ENCODE results near the gene ATP8B3. TPM values are rescaled to one million over a fixed set of nuclear protein-coding genes. Genes with fewer than 3 reads are reported as not detected.

ATP8B3 gene
- polyA plus RNA-seq, 1 donor: 0.51 TPM

DNA sequence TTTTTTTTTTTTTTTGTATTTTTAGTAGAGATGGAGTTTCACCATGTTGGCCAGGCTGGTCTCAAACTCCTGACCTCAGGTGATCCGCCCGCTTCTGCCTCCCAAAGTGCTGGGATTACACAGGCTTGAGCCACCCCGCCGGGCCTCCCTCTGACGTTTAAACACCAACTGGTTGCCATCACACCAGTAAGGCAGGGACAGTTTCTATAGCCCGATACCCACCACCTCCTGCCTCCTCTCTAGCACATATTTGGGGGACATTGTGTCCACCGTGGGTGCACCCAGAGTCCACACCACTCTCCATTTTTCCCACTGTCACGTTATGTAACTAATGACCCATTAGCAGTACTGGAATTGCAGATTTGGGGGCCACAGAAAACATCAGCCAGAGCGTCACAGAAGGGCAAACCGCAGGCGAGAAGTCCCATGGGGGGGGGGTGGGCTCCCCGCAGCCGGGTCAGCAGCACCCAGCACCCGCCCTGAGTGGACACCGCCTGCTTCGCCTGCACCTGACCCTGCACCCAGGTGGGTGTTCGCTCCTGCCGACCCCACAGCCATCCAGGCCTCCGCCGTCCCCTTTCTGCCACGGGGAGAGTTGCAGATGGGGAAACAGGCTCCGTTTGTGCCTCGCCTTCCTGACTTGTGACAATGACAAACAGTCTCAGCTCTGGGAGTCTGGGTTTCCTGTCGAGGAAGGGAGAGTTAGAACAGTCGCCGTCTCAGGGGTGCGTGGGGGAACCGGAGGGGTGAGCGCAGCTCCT is 55.2 kb downstream of the ATP8B3 start:
- no peak for DNase-seq (ENCODE audit: low read depth)

GRCh38 chr19:1756264-1756663 is 55.8 kb downstream of the ATP8B3 start:
- no peak for DNase-seq (ENCODE audit: low read depth)

- DNase-seq (ENCODE audit: low read depth): no peak
These were observed 56.5 kb downstream of the ATP8B3 start for GRCh38 chr19:1755467-1756171.

DNA sequence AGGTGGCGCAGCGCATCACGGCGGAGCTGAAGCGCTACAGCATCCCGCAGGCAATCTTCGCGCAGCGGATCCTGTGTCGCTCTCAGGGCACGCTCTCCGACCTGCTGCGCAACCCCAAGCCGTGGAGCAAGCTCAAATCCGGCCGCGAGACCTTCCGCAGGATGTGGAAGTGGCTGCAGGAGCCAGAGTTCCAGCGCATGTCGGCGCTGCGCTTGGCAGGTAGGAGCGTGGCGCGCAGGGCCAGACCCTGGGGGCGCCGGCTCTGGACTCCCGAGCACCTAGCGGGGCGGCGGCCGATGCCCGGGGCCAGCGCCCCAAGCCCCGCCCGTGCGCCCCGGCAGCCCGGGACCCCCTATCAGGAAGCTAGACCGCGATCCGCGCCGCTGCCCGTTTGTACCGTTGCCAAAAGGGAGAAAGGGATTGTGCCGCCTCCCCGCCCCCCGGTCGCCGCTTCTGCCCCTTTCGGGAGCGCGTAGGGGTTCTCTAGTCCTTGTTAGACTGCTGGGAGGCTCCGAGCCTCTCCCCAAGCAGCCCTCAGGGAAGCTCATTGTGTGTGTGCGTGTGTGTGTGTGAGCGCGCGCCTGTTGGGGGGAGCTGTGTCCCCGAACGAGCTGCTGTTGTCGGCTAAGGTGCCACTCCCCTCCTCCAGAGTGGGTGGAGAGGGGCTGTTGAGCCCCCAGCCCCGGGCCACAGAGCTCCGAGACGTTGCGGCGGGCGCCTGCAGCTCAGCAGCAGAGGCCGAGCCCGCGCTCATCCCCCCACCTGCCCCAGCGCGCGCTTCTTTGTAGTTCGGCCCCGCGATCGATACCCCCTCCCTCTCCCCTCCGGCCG is 57.2 kb downstream of the ATP8B3 start:
- no peak for DNase-seq (ENCODE audit: low read depth)

- no peak for DNase-seq (ENCODE audit: low read depth)
These were observed 57.9 kb downstream of the ATP8B3 start for GRCh38 chr19:1754018-1754635.

GRCh38 chr19:1752757-1753728 is 59.0 kb downstream of the ATP8B3 start, which contains the start of gene ONECUT3:
Gene ONECUT3, plus strand, starts transcription at chr19:1753506. Its CDS starts 157 bp downstream, at chr19:1753663.
- no peak for DNase-seq (ENCODE audit: low read depth)

GRCh38 chr19:1752009-1752756 is 59.9 kb downstream of the ATP8B3 start:
- no peak for DNase-seq (ENCODE audit: low read depth)

DNA sequence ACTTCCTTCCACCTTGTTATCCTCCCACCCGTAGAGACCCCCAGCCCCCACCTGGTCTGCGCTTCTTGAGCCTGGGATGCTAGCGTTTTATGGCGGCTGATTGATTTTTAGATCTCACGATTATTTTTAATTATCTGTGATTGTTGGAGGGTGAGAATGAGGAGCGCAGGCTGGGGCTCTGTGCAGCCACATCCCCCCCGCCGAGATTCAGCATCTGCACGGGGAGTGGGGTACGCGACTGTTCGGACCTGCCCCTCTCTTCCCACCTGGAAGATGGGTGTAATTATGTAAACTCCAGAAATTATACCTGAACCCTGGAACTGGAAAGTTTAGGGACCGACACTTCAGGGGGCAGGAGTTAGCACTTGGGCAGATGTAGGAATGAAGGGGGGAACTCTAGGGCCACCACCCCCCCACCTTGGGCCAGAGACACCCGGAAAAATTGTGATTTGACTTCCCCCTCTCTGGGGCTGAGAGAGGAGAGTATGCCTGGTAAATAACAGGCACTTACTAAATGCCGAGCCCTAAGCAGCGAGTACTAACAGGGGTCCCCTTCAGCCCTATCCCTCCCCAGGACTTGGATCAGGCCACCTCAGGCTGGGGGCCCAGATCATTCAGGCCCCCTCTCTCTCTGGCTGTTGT is 60.6 kb downstream of the ATP8B3 start:
- DNase-seq (ENCODE audit: low read depth): no peak

DNA sequence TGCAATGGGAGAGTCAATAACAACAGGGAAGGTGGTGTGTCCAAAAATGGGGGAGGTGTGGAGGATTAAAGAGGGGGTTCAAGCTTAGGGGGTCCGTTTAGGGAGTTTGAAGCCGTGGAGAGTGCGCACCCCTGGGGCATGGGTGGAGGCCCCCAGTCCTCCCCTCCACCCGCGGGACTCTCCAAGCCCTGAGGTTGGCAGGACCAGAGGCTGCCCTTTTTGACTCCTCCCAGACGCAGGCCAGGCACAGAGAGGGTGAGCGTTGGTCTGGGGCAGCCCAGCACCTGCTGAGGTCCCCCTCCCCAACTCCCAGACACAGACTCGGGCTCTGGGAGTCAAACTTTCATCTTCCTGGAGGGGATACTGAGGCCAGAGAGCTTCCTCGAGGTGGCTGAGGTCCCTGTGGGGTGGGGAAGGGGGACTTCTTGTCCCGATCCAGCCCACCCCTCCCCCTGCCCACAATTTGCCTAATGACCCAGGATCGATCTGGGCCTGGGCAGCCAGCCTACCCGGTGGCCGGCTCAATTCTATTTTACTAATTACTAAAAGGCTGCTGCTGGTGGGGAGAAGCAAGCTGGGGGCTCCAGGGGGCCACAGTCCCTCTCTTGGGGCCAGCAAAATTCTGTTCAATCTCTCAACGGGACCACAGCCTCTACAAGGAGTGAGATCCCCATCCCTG is 61.6 kb downstream of the ATP8B3 start:
- DNase-seq (ENCODE audit: low read depth): no peak

GRCh38 chr19:1749373-1750342 is 62.4 kb downstream of the ATP8B3 start:
- DNase-seq (ENCODE audit: low read depth): no peak

- DNase-seq (ENCODE audit: low read depth): no peak
These were observed 63.2 kb downstream of the ATP8B3 start for GRCh38 chr19:1748873-1749341.

DNA sequence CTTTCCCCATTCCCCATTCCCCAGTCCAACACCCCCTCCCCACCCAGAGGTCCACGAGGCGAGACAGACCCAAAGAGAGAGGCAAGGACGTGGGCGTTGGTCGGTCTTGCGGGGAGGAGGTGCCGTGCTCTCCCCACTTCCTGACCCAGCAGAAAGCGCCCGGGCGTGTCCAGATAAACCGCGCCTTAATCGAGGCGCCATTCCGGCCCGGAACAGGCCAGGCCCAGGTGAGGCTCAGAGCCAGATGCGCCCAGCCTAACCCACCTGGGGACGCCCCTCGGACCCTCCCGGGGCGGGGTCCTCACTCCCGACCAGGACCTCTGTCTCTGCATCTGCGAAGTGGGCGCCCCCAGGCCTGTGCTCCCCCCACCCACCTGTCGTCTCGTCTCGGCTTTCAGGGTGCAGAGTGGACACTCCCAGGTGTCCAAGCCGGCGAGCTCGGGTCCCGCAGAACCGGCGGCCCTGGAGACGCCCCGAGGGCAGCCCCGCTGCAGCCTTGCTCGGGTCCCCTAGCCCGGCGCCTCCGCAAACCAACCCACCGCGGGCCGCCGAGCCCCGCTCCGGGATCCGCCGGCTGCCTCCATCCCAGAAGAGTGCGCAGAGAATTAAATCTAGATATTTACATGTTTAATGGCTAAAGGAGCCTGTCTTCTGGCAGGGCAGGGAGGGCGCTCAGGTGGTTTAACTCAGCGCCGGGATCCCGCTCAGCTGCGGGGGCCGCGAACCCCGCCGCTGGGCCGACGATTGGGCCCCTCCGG is 63.8 kb downstream of the ATP8B3 start:
- no peak for DNase-seq (ENCODE audit: low read depth)

DNA sequence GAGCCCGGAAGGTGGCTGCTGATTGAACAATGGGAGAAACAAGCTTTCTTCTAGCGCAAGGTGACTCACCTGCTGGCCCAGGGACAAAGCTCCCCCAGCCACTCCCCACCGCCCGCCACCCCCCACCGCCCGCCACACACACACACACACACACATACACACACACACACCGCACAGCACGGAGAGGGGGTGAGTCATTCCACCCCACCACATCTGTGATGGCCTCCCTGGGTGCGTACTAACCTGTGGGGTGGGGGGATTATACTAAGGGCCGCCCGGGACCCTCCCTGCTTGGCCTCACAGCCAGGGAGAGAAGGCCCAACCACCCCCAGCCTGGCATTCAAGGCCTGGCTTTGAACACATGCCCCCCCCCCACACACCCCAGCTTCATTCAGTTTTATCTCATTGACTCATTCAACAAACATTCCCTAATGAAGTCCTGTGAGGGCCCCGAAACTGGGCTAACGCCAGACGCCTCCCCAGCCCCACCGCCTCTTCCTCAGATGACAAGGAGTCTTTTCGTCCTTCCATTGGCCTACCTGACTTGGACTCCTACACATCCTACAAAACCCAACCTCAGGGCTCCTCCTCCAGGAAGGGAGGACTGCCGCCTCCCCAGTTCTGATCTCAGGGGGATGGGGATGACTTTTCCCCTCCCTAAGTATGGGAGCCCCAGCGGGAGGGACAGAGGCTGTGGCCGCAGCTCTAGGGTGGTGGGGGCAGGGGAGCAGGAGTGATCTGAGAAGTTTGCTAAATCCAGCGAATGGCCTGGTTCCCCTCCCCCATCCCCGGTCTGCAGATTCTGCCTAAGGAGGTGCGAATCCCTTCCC is 64.6 kb downstream of the ATP8B3 start:
- DNase-seq (ENCODE audit: low read depth): no peak

- no peak for DNase-seq (ENCODE audit: low read depth)
These were observed 65.4 kb downstream of the ATP8B3 start for GRCh38 chr19:1746401-1747284.

DNA sequence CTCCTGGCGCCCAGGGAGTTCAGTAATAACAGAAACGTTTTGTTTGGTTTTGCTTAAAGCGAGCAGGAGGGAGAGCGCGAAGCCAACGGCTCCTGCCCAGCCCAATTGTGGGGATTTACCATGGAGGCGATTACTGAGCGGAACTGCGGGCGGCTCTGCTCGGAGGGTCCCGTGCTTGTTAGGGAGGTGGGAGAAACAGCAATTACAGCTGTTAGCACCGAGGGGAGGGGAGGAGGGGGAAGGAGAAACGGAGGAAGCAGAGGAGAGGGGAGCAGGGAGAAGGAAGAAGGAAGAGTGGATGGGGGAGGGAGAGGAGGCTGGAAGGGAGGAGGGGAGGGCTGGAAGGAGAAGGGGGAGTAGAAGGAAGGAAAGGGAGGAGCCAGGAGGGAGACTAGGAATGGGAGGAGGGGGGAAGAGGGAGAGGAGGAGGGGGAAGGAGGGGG is 66.5 kb downstream of the ATP8B3 start:
- no peak for DNase-seq (ENCODE audit: low read depth)

All from forelimb muscle (tissue), 1 donor.